ENCODE results near the gene MRO. TPM values are rescaled to one million over a fixed set of nuclear protein-coding genes. Genes with fewer than 3 reads are reported as not detected.

MRO gene
- total and polyA plus RNA-seq, 2 of the 4 experiments (the other 2 are of a cell fraction), result not detected

DNA sequence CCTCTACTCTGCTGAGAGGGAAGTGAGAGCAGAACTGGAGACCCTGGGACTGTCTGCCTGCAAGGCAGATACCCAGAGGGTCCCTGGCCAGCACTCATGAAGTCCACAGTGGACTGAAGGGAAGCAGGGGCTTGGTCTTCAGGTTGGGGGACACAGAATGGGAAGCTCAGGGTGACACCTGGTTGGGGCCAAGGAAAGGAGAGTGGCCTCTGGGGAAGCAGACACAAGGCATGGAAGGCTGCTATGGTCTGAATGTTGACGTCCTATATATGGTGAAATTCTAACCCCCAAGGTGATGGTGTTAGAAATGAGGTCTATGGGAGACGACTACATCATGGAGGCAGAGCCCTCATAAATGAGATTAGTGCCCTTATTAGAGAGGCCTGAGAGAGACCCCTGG is 69.3 kb downstream of the MRO start:
- intact Hi-C loops (cut with micrococcal nuclease), result no loop called here
- no peak for ATAC-seq (ENCODE audit: low read depth)

More for the DNA sequence above, 69.3 kb downstream of the MRO start:
- Histone ChIP-seq H3K9me1 (ENCODE audit: insufficient read depth, low read length) (no peaks in the 10 kb centered on the region), H4K91ac (ENCODE audit: insufficient read depth, low read depth, low read length) (no peak overlapping the region), H3K4me3 (ENCODE audit: insufficient read depth, low read depth, low read length) (no peak overlapping the region), H3K56ac (ENCODE audit: extremely low read depth, insufficient read depth, low read length) (no peak overlapping the region), H3K18ac (ENCODE audit: low read depth, low read length) (no peak overlapping the region), H3K9me3 (ENCODE audit: control insufficient read depth, insufficient read depth, low read length) (no peaks in the 10 kb centered on the region), H4K20me1 (ENCODE audit: insufficient read depth, low read length) (no peaks in the 10 kb centered on the region), H2BK15ac (ENCODE audit: low read depth, low read length) (no peak overlapping the region), H3K4me1 (ENCODE audit: control insufficient read depth, insufficient read depth, low read length) (no peaks in the 10 kb centered on the region), H2AK9ac (replicated peaks; ENCODE audit: low read depth, low read length, poor library complexity) (no peak overlapping the region), H3K9ac (ENCODE audit: low read depth, low read length) (no peak overlapping the region), H3K4me2 (ENCODE audit: low read depth, low read length) (no peak overlapping the region), H2BK120ac (ENCODE audit: low read depth, low read length) (no peak overlapping the region), H3K27me3 (ENCODE audit: control insufficient read depth, insufficient read depth, low read length) (no peaks in the 10 kb centered on the region), H3K27ac (ENCODE audit: insufficient read depth, low read length) (no peak overlapping the region), H2AFZ (replicated peaks; ENCODE audit: low read length, poor library complexity) (no peak overlapping the region), H2AK5ac (ENCODE audit: low read depth, low read length) (no peak overlapping the region), H3K79me1 (ENCODE audit: low read depth in 1 of 2, low read length in 2 of 2) (no peaks in the 10 kb centered on the region), H2BK20ac (ENCODE audit: low read depth, low read length) (no peak overlapping the region), H2BK5ac (ENCODE audit: low read depth, low read length, poor library complexity, severe bottlenecking) (no peak overlapping the region), H3K14ac (replicated peaks; ENCODE audit: low read depth, low read length) (no peak overlapping the region), H3K36me3 (ENCODE audit: control insufficient read depth, insufficient read depth, low read length) (no peaks in the 10 kb centered on the region), H4K8ac (ENCODE audit: low read depth in 2 of 2, low read length in 2 of 2) (no peak overlapping the region), H4K5ac (ENCODE audit: low read depth, low read length) (no peak overlapping the region), H3K4ac (ENCODE audit: low read depth, low read length) (no peak overlapping the region), H3K23ac (ENCODE audit: low read depth, low read length) (no peak overlapping the region)
- WGBS, 2 experiments (ENCODE audit: extremely low coverage in 2 of 2, insufficient read length in 1 of 2), result no CpG with 5 or more reads among the region's 2 CpGs
- ChIA-PET CTCF (no interaction called here), POLR2A (ENCODE audit: unreplicated experiment) (no interaction called here)
- no TSS peak for BruUV-seq (replicated peaks)
- no peak for TF ChIP-seq CHD1 (IDR thresholded peaks at IDR 0.05; ENCODE audit: low read depth, low read length)
- TF ChIP-seq, protein P1, sequence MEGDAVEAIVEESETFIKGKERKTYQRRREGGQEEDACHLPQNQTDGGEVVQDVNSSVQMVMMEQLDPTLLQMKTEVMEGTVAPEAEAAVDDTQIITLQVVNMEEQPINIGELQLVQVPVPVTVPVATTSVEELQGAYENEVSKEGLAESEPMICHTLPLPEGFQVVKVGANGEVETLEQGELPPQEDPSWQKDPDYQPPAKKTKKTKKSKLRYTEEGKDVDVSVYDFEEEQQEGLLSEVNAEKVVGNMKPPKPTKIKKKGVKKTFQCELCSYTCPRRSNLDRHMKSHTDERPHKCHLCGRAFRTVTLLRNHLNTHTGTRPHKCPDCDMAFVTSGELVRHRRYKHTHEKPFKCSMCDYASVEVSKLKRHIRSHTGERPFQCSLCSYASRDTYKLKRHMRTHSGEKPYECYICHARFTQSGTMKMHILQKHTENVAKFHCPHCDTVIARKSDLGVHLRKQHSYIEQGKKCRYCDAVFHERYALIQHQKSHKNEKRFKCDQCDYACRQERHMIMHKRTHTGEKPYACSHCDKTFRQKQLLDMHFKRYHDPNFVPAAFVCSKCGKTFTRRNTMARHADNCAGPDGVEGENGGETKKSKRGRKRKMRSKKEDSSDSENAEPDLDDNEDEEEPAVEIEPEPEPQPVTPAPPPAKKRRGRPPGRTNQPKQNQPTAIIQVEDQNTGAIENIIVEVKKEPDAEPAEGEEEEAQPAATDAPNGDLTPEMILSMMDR (conservative IDR thresholded peaks at IDR 0.05; ENCODE audit: low read depth, low read length), result no peak
- TF ChIP-seq, protein P2, sequence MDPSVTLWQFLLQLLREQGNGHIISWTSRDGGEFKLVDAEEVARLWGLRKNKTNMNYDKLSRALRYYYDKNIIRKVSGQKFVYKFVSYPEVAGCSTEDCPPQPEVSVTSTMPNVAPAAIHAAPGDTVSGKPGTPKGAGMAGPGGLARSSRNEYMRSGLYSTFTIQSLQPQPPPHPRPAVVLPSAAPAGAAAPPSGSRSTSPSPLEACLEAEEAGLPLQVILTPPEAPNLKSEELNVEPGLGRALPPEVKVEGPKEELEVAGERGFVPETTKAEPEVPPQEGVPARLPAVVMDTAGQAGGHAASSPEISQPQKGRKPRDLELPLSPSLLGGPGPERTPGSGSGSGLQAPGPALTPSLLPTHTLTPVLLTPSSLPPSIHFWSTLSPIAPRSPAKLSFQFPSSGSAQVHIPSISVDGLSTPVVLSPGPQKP (IDR thresholded peaks at IDR 0.05; ENCODE audit: borderline replicate concordance, low read depth, low read length), result no peak
- TF ChIP-seq CEBPB (IDR thresholded peaks at IDR 0.05; ENCODE audit: low read depth, low read length), result no peak
- no peak for TF ChIP-seq RAD21 (IDR thresholded peaks at IDR 0.05; ENCODE audit: low read length)
- no peak for TF ChIP-seq FOS (IDR thresholded peaks at IDR 0.05; ENCODE audit: low read depth, low read length)
- no peak for TF ChIP-seq USF2 (IDR thresholded peaks at IDR 0.05; ENCODE audit: low read depth, low read length)
- TF ChIP-seq MAZ (IDR thresholded peaks at IDR 0.05; ENCODE audit: borderline replicate concordance, low read depth, low read length), result no peak
- no peak for TF ChIP-seq BHLHE40 (IDR thresholded peaks at IDR 0.05; ENCODE audit: low read depth, low read length)
- no peak for TF ChIP-seq RCOR1 (IDR thresholded peaks at IDR 0.05; ENCODE audit: insufficient replicate concordance, low read length)
- TF ChIP-seq RFX5 (IDR thresholded peaks at IDR 0.05; ENCODE audit: low read depth, low read length), result no peak
- no peak for TF ChIP-seq NFE2L2 (IDR thresholded peaks at IDR 0.05; ENCODE audit: low read depth, low read length)
- in situ Hi-C loops (cut with MboI; ENCODE audit: low sequenced_read_pairs), result no loop called here
- dilution Hi-C loops (cut with HindIII; ENCODE audit: low sequenced_read_pairs, unreplicated experiment), result no loop called here
- DNase-seq, result no peak
